Stimulated activated CD4-positive, alpha-beta T cell treated with anti-CD3 and anti-CD28 coated beads, Interleukin-15, amount 100 ng/mL, for 1 hour (primary cell): ENCODE data around the gene RERE.

Experiments
- DNase-seq, 2 donors: peaks; one replicate each; pipeline ENCODE4 v3.0.0-alpha.2; 2020; ENCODE audit warnings: low read depth in 1 of 2, low spot score in 1 of 2

The RERE gene

DNA sequence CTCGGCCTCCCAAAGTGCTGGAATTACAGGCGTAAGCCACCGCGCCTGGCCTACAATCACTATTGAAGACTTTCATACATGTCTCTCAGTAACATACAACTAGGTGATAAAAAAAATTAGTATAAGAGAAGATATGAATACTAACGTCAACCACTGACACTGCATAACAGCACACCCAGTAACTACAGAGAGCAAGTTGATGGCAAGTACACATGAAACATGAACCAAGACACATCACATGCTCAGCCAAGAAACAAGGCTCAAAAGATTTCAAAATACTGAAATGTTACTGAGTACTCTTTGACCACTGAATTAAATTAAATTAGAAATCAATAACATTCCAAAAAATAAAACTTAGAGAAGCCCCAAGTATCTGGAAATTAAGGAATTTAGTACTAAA, 331.4 kb downstream of the RERE start:
- no peak for DNase-seq

DNA sequence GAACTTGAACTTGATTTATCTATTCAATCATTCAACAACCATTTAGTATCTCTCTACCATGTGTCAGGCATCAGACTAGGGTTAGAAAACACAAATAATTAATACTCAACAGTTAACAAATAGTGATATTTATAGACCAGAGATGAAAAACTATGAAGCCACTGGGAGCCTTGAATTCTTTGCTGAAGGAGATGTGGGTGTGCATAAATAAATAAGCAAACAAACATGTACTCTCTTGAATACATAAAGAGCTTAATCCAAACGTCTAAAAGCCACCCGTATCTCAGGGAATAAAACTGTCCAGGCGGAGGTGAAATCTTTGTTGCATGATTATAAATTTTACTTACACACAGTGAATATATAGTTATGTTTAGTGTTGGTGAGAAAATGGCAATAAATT, 333.9 kb downstream of the RERE start:
- no peak for DNase-seq

DNA sequence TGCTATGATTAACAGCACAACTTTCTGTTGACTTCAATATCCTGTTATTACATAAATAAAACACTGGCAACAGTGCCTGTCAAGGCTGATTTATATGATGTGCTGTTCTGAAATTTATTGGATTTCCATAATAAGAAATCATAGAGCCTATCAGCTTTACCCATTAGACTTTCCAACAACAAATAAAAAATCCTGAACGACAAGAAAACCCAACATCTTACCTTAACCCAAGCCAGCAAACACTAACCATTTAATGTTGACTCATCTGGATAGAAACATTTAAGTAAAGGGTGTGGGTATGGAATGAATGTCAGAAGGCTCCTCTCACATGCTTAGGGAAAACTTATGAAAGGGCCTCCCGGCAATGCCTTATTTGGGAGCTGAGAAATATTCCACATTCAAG, 334.5 kb downstream of the RERE start:
- DNase-seq, result no peak

DNA sequence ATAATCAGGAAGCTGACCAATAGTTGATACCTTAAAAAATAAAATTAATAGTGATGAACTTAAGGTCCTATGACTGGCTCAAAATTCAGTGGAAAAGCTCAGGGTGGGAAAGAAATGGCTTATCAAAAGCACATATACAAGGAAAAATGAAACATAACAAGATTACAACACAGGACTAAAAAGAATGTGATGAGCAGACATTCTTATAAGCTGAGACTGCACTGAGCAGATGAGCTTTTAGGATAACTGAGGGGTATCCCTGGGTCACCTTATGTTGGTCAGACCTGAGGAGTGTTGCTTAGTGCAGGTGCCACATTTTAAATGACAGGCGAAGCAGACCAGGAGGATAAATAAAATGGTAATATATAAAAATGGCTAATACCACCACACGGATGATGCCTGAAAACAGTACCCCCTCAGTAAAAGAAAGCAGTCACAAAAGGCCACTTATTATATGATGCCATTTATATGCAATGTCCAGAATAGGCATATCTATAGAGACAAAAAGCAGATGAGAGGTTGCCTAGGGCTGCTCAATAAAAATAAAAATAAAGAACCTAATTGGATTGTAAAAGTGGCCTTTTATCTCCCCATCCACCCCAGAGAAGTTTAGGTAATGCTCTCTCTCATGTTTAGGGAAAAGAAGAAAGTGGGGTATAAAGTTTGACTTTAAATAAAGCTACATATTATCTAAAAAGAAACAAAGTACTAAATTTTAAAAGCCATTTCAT, 335.6 kb downstream of the RERE start:
- no peak for DNase-seq

DNA sequence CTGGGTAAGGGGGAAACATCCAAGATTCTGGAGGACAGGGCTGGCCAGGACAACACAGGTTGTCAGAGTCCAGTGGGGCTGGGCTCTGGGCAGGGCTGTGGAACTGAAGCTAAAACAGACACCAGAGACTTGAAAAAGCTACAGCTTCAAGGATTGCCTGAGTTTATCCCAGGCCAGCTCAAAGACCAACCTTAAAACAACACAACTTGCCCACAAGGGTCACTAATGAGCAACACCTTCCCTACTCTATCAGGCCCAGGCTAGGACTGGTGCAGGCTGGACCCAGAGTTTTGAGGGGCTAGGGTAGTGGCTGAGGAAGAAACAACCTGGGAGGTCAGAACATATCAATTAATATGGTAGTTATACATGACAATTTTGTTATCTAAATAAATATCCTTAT, 338.9 kb downstream of the RERE start:
- DNase-seq, result no peak

DNA sequence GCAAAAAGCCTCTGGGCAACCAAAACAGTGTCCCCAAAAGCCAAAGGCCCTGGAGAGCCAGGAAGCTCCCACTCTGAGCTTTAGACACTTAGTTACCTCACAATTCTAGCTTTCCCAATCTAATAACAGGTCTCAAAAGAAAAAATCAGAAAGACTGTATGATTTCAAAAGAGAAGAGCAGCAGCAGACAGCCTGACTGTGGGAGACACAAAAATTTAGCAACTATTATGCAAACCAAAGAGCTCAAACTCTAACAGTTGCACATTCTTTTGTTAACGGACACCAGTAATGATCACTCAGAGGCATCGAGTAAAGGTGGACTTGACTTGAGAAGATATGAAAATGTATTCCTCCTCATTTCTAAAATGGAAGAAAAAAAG, 339.5 kb downstream of the RERE start:
- no peak for DNase-seq

DNA sequence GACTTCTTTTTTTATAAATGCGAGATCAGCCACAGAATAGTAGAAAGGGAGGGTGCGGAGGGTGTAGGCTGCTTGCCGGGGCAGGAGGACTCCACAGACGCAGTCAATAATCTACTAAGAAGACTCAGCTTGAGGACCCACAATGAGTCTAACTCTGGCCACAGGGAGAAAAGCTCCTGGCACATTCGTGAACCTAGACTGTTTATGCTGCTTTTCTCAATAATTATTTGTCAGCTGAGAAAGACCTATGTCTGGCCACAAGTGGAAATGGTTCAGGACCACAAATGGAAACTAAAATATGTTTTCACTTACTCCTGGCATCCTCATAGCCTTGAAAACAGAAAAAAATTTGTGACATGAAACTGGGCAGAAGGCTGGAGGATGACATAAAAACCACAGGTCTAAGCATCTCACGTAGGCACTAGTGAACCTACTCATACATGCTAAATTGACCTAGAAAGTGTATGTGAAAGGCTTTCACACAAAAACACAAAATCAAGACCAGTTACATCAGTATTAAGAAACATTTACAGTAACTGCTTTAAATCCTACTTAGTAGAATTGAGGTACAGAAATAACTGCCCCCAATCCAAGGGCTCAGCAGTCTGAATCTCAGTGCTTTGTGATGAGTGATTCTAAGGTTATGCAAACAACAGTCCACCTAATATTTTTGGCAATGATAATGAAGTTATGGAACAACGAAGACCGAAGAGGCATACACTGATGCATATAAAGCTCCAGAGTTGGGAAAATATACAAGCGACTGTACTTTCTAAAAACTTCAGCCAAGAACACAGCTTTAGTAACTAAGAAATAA, 340.1 kb downstream of the RERE start:
- DNase-seq, result no peak

DNA sequence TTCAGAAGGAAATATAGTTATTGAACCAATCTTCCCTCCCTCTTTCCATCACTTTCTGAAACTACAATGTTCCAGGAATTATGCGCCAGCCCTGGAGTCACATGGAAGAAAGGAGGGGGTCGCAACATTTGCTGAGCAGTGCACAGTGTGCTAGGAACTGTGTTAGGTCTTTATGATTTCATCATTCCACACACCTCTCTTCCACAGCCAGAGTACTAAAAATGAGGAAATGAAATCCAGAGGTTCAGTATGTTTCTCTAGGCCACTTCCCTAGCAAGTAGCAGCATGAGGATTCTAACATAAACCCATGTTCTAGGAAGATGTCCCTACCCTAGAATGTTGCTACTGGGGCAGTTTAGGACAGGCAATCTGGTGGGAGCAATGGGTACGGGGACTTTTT, 341.4 kb downstream of the RERE start:
- no peak for DNase-seq

DNA sequence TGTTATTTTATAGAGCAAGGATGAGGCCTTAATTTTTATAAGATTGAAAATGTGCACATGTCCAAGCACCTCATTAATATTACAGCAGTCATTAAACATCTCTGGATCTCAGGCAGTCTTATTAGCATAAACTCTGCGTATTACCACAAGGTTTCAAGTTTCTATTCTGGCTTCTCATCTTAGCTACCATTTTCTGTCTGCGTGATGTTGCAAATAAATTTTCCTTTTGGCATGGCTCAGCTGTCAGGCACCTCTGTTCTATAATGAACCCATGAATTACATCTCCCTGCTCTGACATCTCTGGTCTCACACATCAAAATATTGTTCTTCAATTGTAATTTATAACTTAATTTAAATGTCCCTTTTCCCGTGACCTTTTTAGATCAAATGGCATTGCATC, 343.1 kb downstream of the RERE start:
- no peak for DNase-seq

DNA sequence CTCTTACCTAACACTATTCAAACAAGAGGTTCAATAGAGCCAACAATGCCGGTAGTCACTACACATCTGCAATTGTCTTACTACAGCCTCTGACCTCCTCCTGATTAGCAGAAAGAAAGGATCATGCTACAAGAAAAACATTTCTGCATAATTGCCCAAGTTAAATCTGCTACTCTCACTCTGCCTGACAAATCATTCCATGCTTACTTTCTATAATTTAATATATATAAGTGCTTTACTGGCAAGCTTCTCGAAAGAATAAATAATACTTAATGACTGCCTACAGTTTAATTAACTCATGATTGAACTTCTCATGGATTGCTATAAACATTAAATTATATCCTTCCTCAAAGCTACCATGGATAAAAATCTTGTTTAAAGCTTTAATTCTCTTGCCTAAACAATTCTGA, 343.5 kb downstream of the RERE start:
- DNase-seq, result no peak

DNA sequence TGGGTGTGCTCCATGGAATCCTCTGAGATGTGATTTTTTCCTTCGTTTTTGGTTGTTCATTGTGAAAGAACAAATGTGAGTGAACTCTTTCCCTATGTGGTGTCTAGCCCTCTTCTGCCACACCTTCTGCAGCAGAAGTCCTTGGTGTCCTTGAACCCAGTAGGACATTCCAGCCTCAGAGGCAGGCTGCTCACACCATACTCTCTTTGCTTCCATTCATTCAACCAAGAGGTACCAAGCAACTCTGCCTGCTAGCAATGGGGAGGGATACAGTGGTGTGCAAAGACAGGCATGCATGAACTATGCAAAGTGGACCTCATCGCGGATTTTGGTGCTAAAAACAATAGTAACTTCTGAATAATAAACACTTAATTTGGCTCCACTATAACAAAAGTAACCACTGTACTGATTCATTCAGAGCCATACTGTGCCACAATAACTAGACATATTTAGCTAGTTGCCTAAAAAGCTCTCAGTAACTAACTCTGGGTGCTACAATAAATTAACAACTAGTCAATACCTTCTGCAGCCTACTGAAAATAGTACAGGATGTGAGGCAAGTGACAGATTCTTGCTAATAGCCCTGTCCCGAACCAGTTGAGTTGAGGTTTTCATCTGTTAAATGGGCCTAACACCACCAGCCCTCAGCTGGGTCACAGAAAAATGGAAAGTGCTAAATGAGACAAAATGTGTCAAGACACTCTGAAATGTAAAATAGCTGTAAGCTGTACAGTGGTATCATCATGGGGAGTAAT, 344.1 kb downstream of the RERE start:
- DNase-seq, result no peak

DNA sequence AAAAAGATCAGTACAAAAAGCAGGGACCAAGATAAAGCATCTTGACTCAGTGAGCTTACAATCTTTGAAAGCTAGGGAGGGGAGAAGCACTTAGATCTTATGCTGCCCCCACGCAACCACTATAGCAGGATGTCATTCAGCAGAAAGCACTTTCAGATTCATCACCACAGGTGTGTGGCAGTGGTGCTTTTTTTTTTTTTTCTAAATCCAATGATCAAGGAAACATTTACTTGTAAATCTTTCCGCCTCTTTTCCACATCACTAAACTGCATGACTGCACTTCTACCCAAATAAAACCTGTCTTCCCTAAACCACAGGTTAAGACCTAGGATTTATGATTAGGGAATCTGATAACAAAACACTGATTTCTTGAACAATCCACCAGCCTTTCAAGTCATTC, 344.8 kb downstream of the RERE start:
- DNase-seq, result no peak

DNA sequence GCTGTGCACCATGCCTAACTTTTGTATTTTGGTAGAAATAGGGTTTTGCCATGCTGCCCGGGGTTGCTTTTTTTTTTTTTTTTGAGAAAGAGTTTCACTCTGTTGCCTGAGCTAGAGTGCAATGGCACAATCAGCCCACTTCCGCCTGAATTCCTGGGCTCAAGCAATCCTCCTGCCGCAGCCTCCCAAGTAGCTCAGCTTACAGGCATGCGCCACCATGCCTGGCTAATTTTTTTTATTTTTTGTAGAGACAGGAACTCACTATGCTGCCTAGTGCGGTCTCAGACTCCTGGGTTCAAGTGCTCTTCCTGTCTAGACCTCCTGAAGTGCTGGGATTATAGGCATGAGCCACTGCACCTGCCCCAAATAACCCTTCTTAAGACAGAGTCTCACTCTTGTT, 346.0 kb downstream of the RERE start:
- no peak for DNase-seq

DNA sequence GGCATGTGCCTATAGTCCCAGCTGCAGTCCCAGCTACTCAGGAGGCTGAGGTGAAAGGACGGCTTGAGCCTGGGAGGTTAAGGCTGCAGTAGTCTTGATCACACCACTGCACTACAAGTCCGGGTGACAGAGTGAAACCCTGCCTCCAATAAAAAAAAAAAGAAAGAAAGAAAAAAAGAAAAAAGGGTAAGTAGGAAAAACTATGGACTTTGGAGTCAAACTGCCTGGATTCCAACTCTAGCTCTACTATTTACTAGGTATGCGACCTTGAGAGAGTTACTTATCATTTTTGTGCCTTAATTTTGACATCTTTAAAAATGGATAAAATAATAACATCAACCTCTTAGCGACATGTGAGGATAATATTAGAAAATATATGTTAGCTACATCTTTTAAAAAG, 348.7 kb downstream of the RERE start:
- DNase-seq, result no peak

DNA sequence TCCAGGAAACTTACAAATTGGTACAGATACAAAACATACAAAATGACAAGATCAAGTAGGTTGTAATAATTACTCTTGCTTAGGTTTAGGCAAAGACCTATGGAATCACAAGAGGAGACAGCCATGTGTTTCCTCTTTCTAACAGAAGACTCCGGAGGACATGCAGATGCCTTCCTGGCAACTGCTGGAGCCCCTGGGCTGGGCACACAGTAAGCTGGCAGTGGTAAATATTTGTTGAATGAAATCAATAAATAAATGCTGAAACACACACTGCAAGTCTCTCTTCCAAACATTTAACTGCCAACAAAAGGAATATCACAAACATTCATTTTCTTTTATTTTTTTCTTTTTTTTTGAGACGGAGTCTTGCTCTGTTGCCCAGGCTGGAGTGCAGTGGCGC, 350.1 kb downstream of the RERE start:
- DNase-seq, result no peak

DNA sequence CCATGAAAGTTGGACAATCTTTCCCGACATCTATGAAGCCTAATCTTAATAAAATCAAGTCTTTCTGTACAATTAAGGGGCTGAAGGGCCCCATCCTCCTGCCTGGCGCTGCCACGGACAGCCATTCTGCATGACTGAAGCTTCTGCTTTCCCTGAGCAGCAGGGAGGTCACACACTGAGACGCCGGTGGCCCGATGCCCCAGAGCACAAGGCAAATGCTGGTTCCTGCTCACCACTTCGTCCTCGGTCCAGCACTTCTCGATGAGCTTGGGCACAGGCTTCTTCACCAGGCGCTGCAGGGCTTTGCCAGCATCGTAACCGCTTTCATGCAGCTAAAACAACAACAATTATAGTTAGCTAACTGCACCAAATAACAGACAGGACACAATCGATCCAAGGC, 351.7 kb downstream of the RERE start:
- DNase-seq, result no peak

DNA sequence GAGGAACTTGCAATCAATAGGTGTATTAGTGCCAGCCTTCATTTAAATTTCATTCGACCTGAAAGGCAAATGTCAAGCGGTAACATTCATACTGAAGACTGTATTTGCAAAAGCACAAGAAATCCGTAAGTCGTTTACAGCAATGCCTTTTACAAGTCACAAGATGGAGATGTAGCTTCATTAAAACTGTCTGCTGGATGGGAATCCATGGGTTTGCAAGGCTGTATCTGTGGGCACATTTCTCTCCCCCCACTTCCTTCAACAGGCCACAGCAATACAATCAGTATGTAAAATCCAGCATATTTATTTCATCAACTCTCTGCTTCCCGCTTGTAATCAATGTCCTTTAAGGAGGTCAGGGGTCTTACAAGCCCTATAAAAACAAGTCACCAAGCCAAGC, 352.4 kb downstream of the RERE start:
- no peak for DNase-seq

DNA sequence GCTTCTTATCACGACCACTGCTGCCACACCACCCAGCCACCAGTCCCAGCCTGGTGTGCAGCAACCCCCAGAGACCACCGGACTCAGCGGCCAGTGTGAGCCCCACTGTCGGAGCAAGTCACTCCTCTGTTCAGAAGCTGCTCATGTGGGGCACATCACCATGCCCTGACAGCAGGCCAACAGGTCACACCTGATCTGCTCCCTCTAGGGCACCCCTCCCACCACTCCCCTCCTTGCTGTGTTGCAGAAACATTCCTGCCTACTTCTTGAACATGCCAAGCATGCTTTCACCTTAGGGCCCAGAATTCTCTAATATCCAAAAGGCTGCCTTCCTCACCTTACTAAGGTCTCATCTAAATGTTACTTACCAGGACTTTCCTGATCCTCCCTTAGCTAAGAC, 353.1 kb downstream of the RERE start:
- DNase-seq, result no peak

DNA sequence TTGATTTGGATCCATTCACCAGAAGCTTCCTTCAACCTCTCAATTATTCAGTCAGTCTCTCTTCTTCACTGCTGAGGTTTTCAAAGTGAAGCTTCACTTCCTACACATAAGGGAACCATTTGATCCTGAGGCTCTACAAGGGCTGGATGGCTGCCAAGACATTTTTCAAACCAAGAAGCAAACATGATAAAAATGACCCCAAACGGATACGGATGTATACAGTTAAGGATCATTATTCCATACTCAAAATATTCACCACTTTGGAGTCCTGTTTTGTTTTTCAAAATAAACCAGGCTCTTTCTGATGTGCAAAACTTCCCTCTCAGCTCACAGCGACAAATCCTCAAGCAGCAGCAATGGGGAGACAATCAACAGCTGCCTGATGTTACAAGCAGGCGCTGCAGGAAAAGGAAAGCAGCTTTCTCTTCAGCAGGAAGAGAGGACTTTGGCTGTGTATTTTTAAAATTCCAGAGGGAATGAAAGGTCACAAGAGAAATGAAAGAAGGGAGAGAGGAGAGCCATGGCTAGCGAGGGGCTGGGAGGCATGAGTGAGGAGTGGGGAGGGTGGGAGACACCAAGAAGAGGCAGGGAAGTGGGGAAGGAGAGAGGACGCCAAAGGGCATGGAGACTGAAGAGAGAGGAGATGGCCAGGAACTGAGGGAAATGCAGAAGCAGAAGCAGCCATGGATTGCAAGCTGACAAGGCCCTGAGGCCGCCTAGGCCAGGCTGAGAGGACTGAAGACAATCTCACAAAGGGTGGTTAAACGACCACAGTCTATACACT, 354.1 kb downstream of the RERE start:
- no peak for DNase-seq

DNA sequence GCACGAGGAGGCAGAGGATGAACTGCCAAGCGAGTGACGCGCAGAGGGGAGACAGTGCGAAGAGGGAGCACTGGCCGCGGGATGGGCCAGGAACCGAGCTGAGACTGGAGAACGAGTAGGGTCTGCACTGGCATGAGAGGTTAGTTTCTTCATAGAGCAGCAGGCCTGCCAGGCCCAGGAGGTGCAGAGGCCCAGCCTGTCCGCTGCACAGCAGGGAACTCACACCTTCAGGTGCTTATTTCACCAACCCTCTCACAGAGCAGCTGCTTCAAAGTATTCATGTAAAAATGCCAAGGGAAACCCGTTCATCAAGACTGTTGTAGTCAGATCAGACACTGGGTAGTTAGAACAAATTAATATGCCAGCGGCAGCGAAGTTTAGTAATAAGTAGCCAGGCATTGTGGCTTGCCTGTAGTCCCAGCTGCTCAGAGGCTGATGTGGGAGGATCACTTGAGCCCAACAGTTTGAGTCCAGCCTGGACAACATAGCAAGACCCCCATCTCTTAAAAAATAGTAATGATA, 355.0 kb downstream of the RERE start:
- DNase-seq, result no peak
